GM19468 (cell line): Measurements from ENCODE around the gene AGPAT2.

Source experiments
- ATAC-seq: cut with Tn5 transposase; IDR thresholded peaks from one replicate; pipeline ENCODE4 v1.9.1; 2021; ENCODE audit warnings: mild to moderate bottlenecking, moderate library complexity, moderate number of reproducible peaks; ENCODE audit not compliant: unreplicated experiment; ENCODE audit errors: extremely low read depth

AGPAT2 gene

DNA sequence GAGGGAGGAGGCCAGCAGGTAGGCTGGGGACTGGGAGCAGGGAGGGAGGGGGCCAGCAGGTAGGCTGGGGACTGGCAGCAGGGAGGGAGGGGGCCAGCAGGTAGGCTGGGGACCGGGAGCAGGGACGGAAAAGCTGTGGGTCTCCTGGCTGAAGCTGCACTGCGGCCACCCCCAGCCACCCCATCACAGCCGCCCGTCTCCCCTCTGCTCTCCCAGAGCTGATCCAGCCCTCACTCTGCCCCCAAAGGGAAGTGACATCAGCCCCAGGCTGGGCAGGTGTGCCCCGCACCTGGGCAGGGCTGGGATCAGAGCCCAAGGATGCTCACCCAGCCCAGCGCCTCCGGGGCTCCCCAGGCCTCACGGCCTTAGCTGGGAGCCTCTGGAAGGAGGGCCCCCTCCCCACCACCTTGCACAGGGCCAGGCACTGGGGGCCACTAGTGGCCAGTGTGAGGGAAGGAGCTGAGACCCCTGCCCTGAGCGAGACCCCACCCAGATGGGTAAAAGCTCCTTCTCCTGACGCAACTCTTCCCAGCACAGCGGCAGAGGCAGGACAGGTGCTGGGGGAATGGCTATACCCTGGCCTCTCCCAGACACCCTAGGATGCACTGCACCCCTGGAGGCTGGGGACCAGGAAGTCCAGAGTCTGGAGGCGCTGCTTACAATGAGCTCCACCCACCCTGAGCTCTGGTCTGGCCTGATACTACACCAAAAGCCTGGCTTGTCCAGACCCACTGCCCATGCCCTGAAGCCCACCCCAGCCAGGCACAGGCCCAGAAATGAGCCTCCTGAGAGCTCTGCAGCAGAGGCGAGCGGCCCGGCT lies 11.6 kb downstream of the AGPAT2 start:
- no peak for ATAC-seq

DNA sequence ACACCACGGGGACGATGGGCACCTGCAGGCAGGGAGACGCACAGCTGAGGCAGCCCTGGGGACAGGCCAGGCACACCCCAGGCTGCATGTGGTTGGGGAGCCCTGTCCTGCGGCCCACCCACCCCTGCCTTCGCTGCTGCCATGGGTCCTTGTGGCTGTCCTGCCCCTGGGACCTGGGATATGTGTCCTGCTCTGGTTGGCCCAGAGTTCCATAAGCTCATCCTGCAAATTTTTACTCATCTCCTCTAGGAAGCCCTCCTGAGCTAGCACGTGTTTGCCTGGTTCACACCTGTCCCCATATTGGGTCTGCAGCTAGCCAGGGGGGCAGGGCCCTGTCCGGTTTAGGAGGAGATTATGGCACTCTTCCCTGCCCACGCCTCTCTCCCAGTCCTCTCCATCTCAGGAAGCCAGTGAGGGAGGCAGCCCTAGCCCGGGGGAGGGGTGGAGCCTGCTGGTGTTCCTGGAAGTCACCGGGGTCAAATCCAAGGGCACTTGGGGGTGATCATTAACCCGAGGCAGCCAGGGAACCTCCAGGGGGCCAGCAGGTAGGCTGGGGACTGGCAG lies 12.4 kb downstream of the AGPAT2 start:
- ATAC-seq = no peak

DNA sequence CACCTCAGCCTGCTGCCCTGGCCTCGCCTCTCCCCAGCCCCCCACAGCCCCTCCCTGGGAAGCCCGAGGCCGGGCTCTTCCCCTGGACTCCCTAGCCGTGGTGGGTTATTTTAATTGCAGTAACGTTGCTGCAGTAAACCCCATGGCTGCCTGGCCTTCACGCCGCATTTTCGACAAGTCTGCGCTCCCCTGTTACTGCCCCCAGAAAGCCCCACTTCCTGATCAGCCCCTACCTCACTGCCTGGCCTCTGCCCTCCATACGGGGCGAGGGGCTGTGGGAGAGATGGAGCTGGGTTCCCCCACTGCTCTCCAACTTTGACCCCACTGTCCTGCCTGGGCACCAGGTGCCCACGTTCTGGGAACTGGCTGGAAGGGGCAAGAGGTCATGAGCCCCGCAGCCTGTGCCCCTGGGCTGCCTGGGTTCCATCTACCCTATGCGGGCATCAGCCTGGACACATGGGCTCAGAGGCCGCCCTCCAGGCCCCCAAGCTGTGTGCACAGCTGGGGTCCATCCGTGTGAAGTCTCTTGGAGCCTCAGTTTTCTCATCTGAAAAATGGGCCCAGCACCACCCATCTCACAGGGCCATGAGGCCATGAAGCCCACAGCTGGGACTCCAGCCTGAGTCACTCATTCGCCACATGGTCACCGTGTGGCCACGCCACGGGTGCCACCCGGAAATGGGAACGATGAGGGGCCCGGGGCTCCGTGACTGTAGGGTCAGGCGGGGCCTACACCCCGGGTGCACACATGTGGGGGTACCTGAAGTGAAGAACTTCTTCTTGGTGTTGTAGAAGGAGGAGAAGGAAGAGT lies 13.1 kb downstream of the AGPAT2 start:
- no peak for ATAC-seq

GRCh38 chr9:136673088-136673974 lies 13.9 kb downstream of the AGPAT2 start:
- ATAC-seq = no peak

DNA sequence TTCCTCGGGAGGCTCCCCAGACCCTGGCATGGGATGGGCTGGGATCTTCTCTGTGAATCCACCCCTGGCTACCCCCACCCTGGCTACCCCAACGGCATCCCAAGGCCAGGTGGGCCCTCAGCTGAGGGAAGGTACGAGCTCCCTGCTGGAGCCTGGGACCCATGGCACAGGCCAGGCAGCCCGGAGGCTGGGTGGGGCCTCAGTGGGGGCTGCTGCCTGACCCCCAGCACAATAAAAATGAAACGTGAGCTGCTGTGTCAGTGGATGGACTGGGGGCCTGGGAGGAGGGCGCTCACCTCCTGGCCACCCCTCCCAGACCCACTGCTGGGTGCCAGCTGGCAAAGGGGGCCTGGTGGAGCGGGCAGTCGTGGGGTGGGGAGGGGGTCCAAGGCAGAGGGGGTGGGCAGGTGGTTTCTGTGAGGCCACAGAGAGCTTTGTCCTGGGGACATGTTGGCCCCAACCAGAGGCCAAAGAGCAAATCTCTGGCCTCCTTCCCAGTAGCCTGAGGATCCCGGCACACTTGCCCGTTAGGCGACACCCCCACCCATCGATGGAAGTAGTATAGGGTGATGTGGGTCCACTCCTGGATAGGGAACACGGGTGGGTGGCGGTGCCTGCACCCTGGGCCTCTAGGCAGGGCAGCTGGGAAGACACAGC lies 14.7 kb downstream of the AGPAT2 start:
- no peak for ATAC-seq

GRCh38 chr9:136671646-136672430 lies 15.4 kb downstream of the AGPAT2 start:
- ATAC-seq = no peak

DNA sequence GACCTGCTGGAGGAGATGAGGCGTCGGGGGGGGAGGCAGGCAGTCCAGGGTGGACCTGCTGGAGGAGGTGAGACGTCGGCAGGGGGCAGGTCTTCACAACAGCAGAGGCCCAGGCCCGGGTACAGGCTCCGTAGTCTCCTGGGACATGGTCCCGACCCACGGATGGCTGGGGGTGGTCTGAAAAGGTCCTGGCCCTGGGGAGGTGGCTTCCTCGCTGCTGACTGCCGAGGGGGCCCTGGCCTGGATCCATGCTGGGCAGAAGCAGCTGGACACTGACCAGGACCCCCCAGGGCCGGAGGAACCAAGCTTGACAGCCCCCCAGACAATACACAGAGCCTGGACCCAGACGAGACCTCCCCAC lies 16.0 kb downstream of the AGPAT2 start:
- no peak for ATAC-seq

DNA sequence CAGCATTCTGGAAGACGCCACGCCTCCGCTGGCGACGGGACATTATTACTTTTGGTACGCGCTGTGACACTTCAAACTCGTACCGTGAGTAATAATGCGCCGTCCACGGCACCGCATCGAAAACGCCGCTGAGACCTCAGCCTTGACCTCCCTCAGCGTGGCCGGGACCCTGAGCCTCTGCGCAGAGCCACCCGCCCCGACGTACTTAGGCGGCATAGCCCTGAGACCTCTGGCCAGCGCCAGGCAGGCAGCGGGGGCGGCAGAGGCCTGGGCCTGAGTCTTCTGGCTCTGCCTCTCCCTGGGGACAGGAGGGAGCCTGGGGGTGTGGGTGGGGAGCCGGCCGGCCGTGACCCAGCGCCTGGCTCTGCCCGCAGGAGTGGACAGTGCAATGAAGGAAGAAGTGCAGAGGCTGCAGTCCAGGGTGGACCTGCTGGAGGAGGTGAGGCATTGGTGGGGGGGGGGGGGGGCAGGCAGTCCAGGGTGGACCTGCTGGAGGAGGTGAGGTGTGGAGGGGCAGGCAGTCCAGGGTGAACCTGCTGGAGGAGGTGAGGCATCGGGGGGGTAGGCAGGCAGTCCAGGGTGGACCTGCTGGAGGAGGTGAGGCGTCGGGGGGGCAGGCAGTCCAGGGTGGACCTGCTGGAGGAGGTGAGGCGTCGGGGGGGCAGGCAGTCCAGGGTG lies 16.5 kb downstream of the AGPAT2 start:
- ATAC-seq = no peak

- ATAC-seq = no peak
Measured at GRCh38 chr9:136669791-136670464, 17.3 kb downstream of the AGPAT2 start.

- ATAC-seq = no peak
Measured at GRCh38 chr9:136668983-136669790, 18.1 kb downstream of the AGPAT2 start.

GRCh38 chr9:136667940-136668760 lies 19.1 kb downstream of the AGPAT2 start:
- no peak for ATAC-seq

GRCh38 chr9:136667214-136667939 lies 19.9 kb downstream of the AGPAT2 start:
- no peak for ATAC-seq

DNA sequence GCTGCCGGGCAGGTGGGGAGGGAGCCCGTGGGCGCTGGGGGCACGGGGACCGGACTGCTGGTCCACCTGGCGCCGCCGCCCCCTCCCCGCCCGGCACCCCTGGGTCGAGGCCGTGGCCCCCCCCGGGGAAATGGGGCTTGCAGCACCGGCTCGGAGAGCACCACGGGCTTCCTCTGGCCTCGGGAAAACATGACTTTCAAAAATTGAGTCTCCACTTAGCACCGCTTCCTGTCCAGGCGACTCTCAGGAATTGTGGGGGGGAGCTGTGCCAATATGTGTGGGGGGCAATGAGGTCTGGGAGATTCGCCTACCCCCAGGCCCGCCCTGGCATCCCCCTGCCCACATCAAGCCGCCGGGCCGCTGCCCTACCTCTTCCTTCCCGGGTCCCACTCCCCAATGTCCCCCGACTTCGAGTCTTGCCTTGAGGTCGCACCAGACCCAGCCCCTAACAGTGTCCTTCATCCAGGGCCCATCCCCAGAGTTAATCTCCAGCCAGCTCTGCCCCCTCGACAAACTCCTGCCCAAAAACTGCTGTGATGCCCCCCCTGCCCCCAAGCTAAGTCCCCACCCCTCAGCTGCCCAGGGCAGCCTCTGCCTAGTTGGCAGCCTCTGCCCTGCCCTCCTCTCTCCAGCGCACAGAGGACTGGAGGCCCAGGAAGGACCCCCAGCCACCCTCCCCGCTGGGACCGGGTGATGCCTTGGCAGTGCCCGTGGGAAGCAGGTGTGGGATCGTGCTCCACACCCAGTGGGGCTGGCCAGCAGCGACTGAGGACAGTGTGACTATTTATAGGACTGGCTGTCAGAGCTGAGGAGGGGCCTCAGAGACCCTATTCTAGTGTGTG lies 20.7 kb downstream of the AGPAT2 start:
- no peak for ATAC-seq

DNA sequence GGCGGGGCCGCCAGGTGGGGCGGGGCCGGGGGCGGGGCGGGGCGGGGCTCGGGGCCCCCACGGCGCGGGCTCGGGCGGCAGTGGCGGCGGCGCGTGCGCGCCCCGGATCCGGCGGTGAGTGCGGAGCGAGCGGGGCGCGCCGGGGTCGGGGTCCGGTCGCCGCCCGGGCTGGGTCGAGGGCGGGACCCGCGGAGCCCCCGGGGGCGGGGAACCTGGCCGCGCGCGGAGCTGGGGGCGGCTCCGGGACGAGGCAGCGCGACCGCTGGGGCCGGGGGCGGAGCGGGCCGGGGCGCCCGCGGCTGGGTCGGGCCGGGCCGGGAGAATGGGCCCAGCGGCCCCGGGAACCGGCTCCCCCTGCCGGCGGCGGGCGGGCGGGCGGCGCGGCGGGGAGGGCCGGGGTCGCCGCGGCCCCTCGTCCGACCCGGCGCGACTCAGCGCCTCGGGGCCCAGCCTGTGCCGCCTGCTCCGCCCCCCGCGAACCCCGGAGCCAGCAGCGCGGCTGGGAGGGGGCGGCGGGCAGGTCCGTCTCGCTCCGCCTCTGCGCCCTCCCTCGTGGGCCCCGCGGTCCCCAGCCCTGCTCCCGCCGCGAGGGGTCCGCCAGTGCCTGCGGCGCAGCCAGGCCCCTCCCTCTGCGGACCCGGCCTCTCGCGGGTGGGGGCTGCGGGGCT lies 21.4 kb downstream of the AGPAT2 start:
- no peak for ATAC-seq
